ENCODE measurements around the gene TWNK.

Gene TWNK

DNA sequence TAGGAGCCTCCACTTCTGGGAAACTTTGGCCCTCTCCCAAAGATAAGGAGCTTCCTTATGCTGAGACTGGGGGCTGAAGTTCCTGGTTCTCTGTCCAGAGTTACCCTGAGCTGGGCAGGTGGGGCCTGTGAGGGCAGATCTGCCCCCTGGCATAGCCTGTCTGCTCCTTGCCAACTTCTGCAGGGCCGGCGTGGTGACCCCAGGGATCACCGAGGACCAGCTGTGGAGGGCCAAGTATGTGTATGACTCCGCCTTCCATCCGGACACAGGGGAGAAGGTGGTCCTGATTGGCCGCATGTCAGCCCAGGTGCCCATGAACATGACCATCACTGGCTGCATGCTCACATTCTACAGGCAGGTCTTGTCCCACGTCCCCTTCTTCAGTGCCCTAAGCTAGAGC lies 48.0 kb downstream of the TWNK start:
- Histone ChIP-seq H3K27ac (ENCODE audit: low read depth, low read length) (no peak overlapping the region), H4K20me1 (ENCODE audit: control insufficient read depth, insufficient read depth, low read depth, low read length) (no peaks in the 10 kb centered on the region), H3K4me2 (ENCODE audit: low read length) (no peak overlapping the region), H3K4me3 (ENCODE audit: low read length) (no peak overlapping the region), H3K9me2 (replicated peaks; ENCODE audit: control insufficient read depth, low read length) (no peaks in the 10 kb centered on the region), H3K27me3 (ENCODE audit: control insufficient read depth, low read length) (peaks cover 52% of the 10 kb centered on the region), H3F3A (ENCODE audit: control insufficient read depth, insufficient read depth) (no peaks in the 10 kb centered on the region), H3K79me2 (ENCODE audit: control insufficient read depth, low read length) (no peaks in the 10 kb centered on the region), H3K4me1 (ENCODE audit: control insufficient read depth, low read length) (peaks cover 27% of the 10 kb centered on the region), H3K9me3 (ENCODE audit: control insufficient read depth, insufficient read depth, low read length) (no peaks in the 10 kb centered on the region), H3K36me3 (ENCODE audit: control insufficient read depth, low read length) (no peaks in the 10 kb centered on the region)
- no peak for TF ChIP-seq EZH2phosphoT487 (IDR thresholded peaks at IDR 0.05; ENCODE audit: borderline replicate concordance, low read length)
- TF ChIP-seq, protein P1, sequence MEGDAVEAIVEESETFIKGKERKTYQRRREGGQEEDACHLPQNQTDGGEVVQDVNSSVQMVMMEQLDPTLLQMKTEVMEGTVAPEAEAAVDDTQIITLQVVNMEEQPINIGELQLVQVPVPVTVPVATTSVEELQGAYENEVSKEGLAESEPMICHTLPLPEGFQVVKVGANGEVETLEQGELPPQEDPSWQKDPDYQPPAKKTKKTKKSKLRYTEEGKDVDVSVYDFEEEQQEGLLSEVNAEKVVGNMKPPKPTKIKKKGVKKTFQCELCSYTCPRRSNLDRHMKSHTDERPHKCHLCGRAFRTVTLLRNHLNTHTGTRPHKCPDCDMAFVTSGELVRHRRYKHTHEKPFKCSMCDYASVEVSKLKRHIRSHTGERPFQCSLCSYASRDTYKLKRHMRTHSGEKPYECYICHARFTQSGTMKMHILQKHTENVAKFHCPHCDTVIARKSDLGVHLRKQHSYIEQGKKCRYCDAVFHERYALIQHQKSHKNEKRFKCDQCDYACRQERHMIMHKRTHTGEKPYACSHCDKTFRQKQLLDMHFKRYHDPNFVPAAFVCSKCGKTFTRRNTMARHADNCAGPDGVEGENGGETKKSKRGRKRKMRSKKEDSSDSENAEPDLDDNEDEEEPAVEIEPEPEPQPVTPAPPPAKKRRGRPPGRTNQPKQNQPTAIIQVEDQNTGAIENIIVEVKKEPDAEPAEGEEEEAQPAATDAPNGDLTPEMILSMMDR (IDR thresholded peaks at IDR 0.05; ENCODE audit: low read depth, low read length, poor library complexity, severe bottlenecking), result no peak

DNA sequence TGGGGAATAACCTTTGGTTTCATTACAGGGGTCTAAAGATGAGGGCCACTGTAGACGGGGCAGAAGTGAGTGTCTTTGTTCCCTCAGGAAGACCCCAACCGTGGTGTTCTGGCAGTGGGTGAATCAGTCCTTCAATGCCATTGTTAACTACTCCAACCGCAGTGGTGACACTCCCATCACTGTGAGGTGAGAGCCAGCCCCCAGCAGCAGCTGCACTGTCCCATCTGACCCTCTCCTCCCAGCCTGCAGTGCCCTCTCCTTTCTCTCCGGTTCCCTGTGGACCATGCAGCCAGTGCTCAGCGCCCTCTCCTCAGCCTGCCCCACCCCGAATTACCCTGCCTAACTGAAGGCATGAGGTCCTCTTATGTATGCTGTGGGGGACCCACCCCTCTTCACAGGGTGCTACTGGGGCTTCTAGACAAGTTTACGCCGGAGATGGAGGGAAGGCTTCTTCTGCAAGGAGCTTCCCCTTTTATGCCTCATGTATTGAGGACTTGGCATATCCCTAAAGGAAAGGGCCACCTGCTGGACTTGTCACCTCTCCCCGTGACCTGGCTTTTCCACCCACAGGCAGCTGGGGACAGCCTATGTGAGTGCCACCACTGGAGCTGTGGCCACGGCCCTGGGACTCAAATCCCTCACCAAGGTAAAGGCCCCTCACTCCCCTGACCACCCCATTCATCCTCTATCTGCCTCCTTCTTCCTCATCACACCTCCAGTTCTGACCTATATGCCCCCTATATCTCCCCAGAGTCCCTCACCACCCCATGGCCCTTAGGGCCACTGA lies 48.8 kb downstream of the TWNK start:
- Histone ChIP-seq H3K27me3 (ENCODE audit: control insufficient read depth, low read length) (peaks cover 46% of the 10 kb centered on the region), H3F3A (ENCODE audit: control insufficient read depth, insufficient read depth) (no peaks in the 10 kb centered on the region), H3K36me3 (ENCODE audit: control insufficient read depth, low read length) (no peaks in the 10 kb centered on the region), H3K4me1 (ENCODE audit: control insufficient read depth, low read length) (peaks cover 19% of the 10 kb centered on the region), H3K4me2 (ENCODE audit: low read length) (no peak overlapping the region), H3K79me2 (ENCODE audit: control insufficient read depth, low read length) (no peaks in the 10 kb centered on the region), H3K27ac (ENCODE audit: low read depth, low read length) (no peak overlapping the region), H4K20me1 (ENCODE audit: control insufficient read depth, insufficient read depth, low read depth, low read length) (no peaks in the 10 kb centered on the region), H3K9me2 (replicated peaks; ENCODE audit: control insufficient read depth, low read length) (no peaks in the 10 kb centered on the region), H3K4me3 (ENCODE audit: low read length) (no peak overlapping the region), H3K9me3 (ENCODE audit: control insufficient read depth, insufficient read depth, low read length) (no peaks in the 10 kb centered on the region)
- TF ChIP-seq EZH2phosphoT487 (IDR thresholded peaks at IDR 0.05; ENCODE audit: borderline replicate concordance, low read length), result no peak

DNA sequence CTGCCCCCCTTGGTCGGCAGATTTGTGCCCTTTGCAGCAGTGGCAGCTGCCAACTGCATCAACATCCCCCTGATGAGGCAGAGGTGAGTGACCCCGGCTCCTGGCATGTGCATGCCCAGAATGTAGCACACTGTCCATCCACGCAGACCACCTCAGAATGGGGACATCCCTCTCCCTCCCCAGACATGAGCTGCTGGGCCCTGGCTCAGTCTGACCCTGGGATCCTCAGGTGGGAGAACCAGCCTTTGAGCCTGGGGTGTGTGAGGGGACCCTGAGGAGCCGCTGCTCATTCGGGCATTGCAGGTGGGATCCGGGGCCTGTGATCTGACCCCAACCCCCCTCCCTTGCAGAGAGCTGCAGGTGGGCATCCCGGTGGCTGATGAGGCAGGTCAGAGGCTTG lies 49.4 kb downstream of the TWNK start:
- H3K36me3 ChIP-seq (ENCODE audit: control insufficient read depth, low read length), result no peaks in the 10 kb centered on the region

DNA sequence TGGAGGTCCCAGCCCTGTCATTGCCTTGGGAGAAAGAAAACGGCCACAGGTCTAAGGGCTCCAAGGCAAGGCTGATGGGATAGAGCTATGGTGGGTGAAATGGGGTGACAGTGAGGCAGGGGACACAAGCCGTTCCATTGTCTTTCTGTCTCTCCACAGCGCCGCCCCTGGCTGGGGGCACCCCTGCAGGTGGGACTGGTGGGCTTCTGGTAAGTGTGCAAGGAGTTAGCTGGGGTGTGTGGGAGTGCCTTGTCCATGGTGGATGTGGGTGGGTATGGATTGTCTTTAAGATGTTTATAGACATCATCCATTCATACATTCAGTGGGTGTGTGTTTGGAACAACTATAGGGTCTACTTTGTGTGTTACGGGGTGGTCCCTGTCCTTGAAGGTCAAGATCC lies 51.1 kb downstream of the TWNK start:
- Histone ChIP-seq H3K79me2 (ENCODE audit: control insufficient read depth, low read length) (no peaks in the 10 kb centered on the region), H4K20me1 (ENCODE audit: control insufficient read depth, insufficient read depth, low read depth, low read length) (no peaks in the 10 kb centered on the region), H3K9me3 (ENCODE audit: control insufficient read depth, insufficient read depth, low read length) (no peaks in the 10 kb centered on the region), H3K4me2 (ENCODE audit: low read length) (no peak overlapping the region), H3K27ac (ENCODE audit: low read depth, low read length) (no peak overlapping the region), H3K36me3 (ENCODE audit: control insufficient read depth, low read length) (no peaks in the 10 kb centered on the region), H3K27me3 (ENCODE audit: control insufficient read depth, low read length) (peaks cover 24% of the 10 kb centered on the region; the same call in 1 of the 2 replicates), H3K9me2 (replicated peaks; ENCODE audit: control insufficient read depth, low read length) (no peaks in the 10 kb centered on the region), H3K4me3 (ENCODE audit: low read length) (no peak overlapping the region), H3K4me1 (ENCODE audit: control insufficient read depth, low read length) (peaks cover 12% of the 10 kb centered on the region), H3F3A (ENCODE audit: control insufficient read depth, insufficient read depth) (no peaks in the 10 kb centered on the region)
- TF ChIP-seq EZH2phosphoT487 (IDR thresholded peaks at IDR 0.05; ENCODE audit: borderline replicate concordance, low read length), result no peak
- TF ChIP-seq, protein P1 (IDR thresholded peaks at IDR 0.05; ENCODE audit: low read depth, low read length, poor library complexity, severe bottlenecking), result peak; percentile 49

More for the DNA sequence above, 49.4 kb downstream of the TWNK start:
- Histone ChIP-seq H3K9me3 (ENCODE audit: control insufficient read depth, insufficient read depth, low read length) (no peaks in the 10 kb centered on the region), H3K79me2 (ENCODE audit: control insufficient read depth, low read length) (no peaks in the 10 kb centered on the region), H4K20me1 (ENCODE audit: control insufficient read depth, insufficient read depth, low read depth, low read length) (no peaks in the 10 kb centered on the region), H3F3A (ENCODE audit: control insufficient read depth, insufficient read depth) (no peaks in the 10 kb centered on the region), H3K27ac (ENCODE audit: low read depth, low read length) (no peak overlapping the region), H3K4me1 (ENCODE audit: control insufficient read depth, low read length) (peaks cover 13% of the 10 kb centered on the region), H3K9me2 (replicated peaks; ENCODE audit: control insufficient read depth, low read length) (no peaks in the 10 kb centered on the region), H3K27me3 (ENCODE audit: control insufficient read depth, low read length) (peaks cover 40% of the 10 kb centered on the region), H3K4me2 (ENCODE audit: low read length) (no peak overlapping the region), H3K4me3 (ENCODE audit: low read length) (no peak overlapping the region)
- TF ChIP-seq EZH2phosphoT487 (IDR thresholded peaks at IDR 0.05; ENCODE audit: borderline replicate concordance, low read length), result no peak
- TF ChIP-seq, protein P1 (IDR thresholded peaks at IDR 0.05; ENCODE audit: low read depth, low read length, poor library complexity, severe bottlenecking), result no peak

Data from DOHH2 (cell line).